Measurements from ENCODE around the gene GAL3ST3.
"Not testable (repeated sequence)": the region's sequence is repeated elsewhere in the genome, so short reads cannot be mapped to it uniquely, and the experiment has no call there.

GAL3ST3 gene

GRCh38 chr11:66014804-66015453 lies 34.0 kb downstream of the GAL3ST3 start:
- H3K9ac ChIP-seq (ENCODE audit: low read length) = no peak overlapping the region
- H3K4me1 ChIP-seq (ENCODE audit: control insufficient read depth, insufficient read depth, low read length) = no peaks in the 10 kb centered on the region
- H3K36me3 ChIP-seq (ENCODE audit: control insufficient read depth, insufficient read depth, low read length) = no peaks in the 10 kb centered on the region
- peaks cover 36% of the 10 kb centered on the region for H3K27me3 ChIP-seq (ENCODE audit: control insufficient read depth, insufficient read depth, low read length)
- no peaks in the 10 kb centered on the region for H3K9me3 ChIP-seq (ENCODE audit: control insufficient read depth, low read length)
- no peak overlapping the region for H3K4me3 ChIP-seq (ENCODE audit: low read length)

- H3K36me3 ChIP-seq (ENCODE audit: control insufficient read depth, insufficient read depth, low read length) = no peaks in the 10 kb centered on the region
- H3K9me3 ChIP-seq (ENCODE audit: control insufficient read depth, low read length) = no peaks in the 10 kb centered on the region
- no peak overlapping the region for H3K4me3 ChIP-seq (ENCODE audit: low read length)
- H3K9ac ChIP-seq (ENCODE audit: low read length) = no peak overlapping the region
- H3K4me1 ChIP-seq (ENCODE audit: control insufficient read depth, insufficient read depth, low read length) = no peaks in the 10 kb centered on the region
- H3K27me3 ChIP-seq (ENCODE audit: control insufficient read depth, insufficient read depth, low read length) = peaks cover 38% of the 10 kb centered on the region
These were observed 35.2 kb downstream of the GAL3ST3 start for GRCh38 chr11:66013762-66014100.

GRCh38 chr11:66012946-66013761 lies 35.8 kb downstream of the GAL3ST3 start:
- Histone ChIP-seq H3K9me3 (ENCODE audit: control insufficient read depth, low read length) (no peaks in the 10 kb centered on the region), H3K4me1 (ENCODE audit: control insufficient read depth, insufficient read depth, low read length) (no peaks in the 10 kb centered on the region), H3K27me3 (ENCODE audit: control insufficient read depth, insufficient read depth, low read length) (peaks cover 38% of the 10 kb centered on the region)

GRCh38 chr11:66012371-66012945 lies 36.5 kb downstream of the GAL3ST3 start:
- Histone ChIP-seq H3K4me1 (ENCODE audit: control insufficient read depth, insufficient read depth, low read length) (no peaks in the 10 kb centered on the region), H3K27me3 (ENCODE audit: control insufficient read depth, insufficient read depth, low read length) (peaks cover 38% of the 10 kb centered on the region), H3K9me3 (ENCODE audit: control insufficient read depth, low read length) (no peaks in the 10 kb centered on the region), H3K4me3 (ENCODE audit: low read length) (no peak overlapping the region), H3K9ac (ENCODE audit: low read length) (no peak overlapping the region), H3K36me3 (ENCODE audit: control insufficient read depth, insufficient read depth, low read length) (no peaks in the 10 kb centered on the region)

More at GRCh38 chr11:66012946-66013761, 35.8 kb downstream of the GAL3ST3 start:
- no peak overlapping the region for H3K4me3 ChIP-seq (ENCODE audit: low read length)
- H3K9ac ChIP-seq (ENCODE audit: low read length) = no peak overlapping the region
- H3K36me3 ChIP-seq (ENCODE audit: control insufficient read depth, insufficient read depth, low read length) = no peaks in the 10 kb centered on the region

GRCh38 chr11:66011785-66012303 lies 37.1 kb downstream of the GAL3ST3 start, which contains the start of gene CST6:
TSS of gene CST6 (plus strand) at chr11:66012008. CDS start at chr11:66012045, 37 bp downstream.
- Histone ChIP-seq H3K36me3 (ENCODE audit: control insufficient read depth, insufficient read depth, low read length) (no peaks in the 10 kb centered on the region), H3K4me3 (ENCODE audit: low read length) (no peak within 1 kb of the TSS), H3K9me3 (ENCODE audit: control insufficient read depth, low read length) (no peaks in the 10 kb centered on the region), H3K4me1 (ENCODE audit: control insufficient read depth, insufficient read depth, low read length) (no peaks in the 10 kb centered on the region), H3K9ac (ENCODE audit: low read length) (no peak within 1 kb of the TSS), H3K27me3 (ENCODE audit: control insufficient read depth, insufficient read depth, low read length) (peaks cover 38% of the 10 kb centered on the region)

GRCh38 chr11:66011239-66011784 lies 37.6 kb downstream of the GAL3ST3 start:
- no peak overlapping the region for H3K4me3 ChIP-seq (ENCODE audit: low read length)

GRCh38 chr11:66010036-66010435 lies 38.9 kb downstream of the GAL3ST3 start:
- H3K4me3 ChIP-seq (ENCODE audit: low read length); H3K36me3 ChIP-seq (ENCODE audit: control insufficient read depth, insufficient read depth, low read length); H3K9me3 ChIP-seq (ENCODE audit: control insufficient read depth, low read length); H3K9ac ChIP-seq (ENCODE audit: low read length); H3K4me1 ChIP-seq (ENCODE audit: control insufficient read depth, insufficient read depth, low read length): not testable (repeated sequence)
- peaks cover 38% of the 10 kb centered on the region for H3K27me3 ChIP-seq (ENCODE audit: control insufficient read depth, insufficient read depth, low read length)

More at GRCh38 chr11:66011239-66011784, 37.6 kb downstream of the GAL3ST3 start:
- Histone ChIP-seq H3K27me3 (ENCODE audit: control insufficient read depth, insufficient read depth, low read length) (peaks cover 38% of the 10 kb centered on the region), H3K9me3 (ENCODE audit: control insufficient read depth, low read length) (no peaks in the 10 kb centered on the region), H3K9ac (ENCODE audit: low read length) (no peak overlapping the region), H3K4me1 (ENCODE audit: control insufficient read depth, insufficient read depth, low read length) (no peaks in the 10 kb centered on the region), H3K36me3 (ENCODE audit: control insufficient read depth, insufficient read depth, low read length) (no peaks in the 10 kb centered on the region)

GRCh38 chr11:66008468-66009101 lies 40.4 kb downstream of the GAL3ST3 start:
- H3K36me3 ChIP-seq (ENCODE audit: control insufficient read depth, insufficient read depth, low read length) = peaks cover 5% of the 10 kb centered on the region
- no peak overlapping the region for H3K4me3 ChIP-seq (ENCODE audit: low read length)
- H3K4me1 ChIP-seq (ENCODE audit: control insufficient read depth, insufficient read depth, low read length) = no peaks in the 10 kb centered on the region
- no peaks in the 10 kb centered on the region for H3K9me3 ChIP-seq (ENCODE audit: control insufficient read depth, low read length)
- no peak overlapping the region for H3K9ac ChIP-seq (ENCODE audit: low read length)
- peaks cover 35% of the 10 kb centered on the region for H3K27me3 ChIP-seq (ENCODE audit: control insufficient read depth, insufficient read depth, low read length)

GRCh38 chr11:66008095-66008467 lies 40.9 kb downstream of the GAL3ST3 start:
- Histone ChIP-seq H3K4me1 (ENCODE audit: control insufficient read depth, insufficient read depth, low read length) (peaks cover 2% of the 10 kb centered on the region), H3K9ac (ENCODE audit: low read length) (no peak overlapping the region), H3K27me3 (ENCODE audit: control insufficient read depth, insufficient read depth, low read length) (peaks cover 30% of the 10 kb centered on the region), H3K9me3 (ENCODE audit: control insufficient read depth, low read length) (no peaks in the 10 kb centered on the region), H3K36me3 (ENCODE audit: control insufficient read depth, insufficient read depth, low read length) (peaks cover 5% of the 10 kb centered on the region), H3K4me3 (ENCODE audit: low read length) (no peak overlapping the region)

- H3K27me3 ChIP-seq (ENCODE audit: control insufficient read depth, insufficient read depth, low read length) = peaks cover 23% of the 10 kb centered on the region
- H3K4me1 ChIP-seq (ENCODE audit: control insufficient read depth, insufficient read depth, low read length) = peaks cover 4% of the 10 kb centered on the region
- H3K36me3 ChIP-seq (ENCODE audit: control insufficient read depth, insufficient read depth, low read length) = peaks cover 5% of the 10 kb centered on the region
- H3K9ac ChIP-seq (ENCODE audit: low read length) = no peak overlapping the region
- no peaks in the 10 kb centered on the region for H3K9me3 ChIP-seq (ENCODE audit: control insufficient read depth, low read length)
- no peak overlapping the region for H3K4me3 ChIP-seq (ENCODE audit: low read length)
These were observed 41.7 kb downstream of the GAL3ST3 start for GRCh38 chr11:66007201-66007634.

- H3K9me3 ChIP-seq (ENCODE audit: control insufficient read depth, low read length) = no peaks in the 10 kb centered on the region
- peaks cover 5% of the 10 kb centered on the region for H3K36me3 ChIP-seq (ENCODE audit: control insufficient read depth, insufficient read depth, low read length)
- H3K27me3 ChIP-seq (ENCODE audit: control insufficient read depth, insufficient read depth, low read length) = peaks cover 19% of the 10 kb centered on the region
- no peak overlapping the region for H3K9ac ChIP-seq (ENCODE audit: low read length)
- H3K4me1 ChIP-seq (ENCODE audit: control insufficient read depth, insufficient read depth, low read length) = peaks cover 4% of the 10 kb centered on the region
- no peak overlapping the region for H3K4me3 ChIP-seq (ENCODE audit: low read length)
These were observed 42.1 kb downstream of the GAL3ST3 start for GRCh38 chr11:66006891-66007176.

All from mucosa of stomach (tissue), 1 donor.